Ectodermal cell (in vitro differentiated cells): ENCODE data around the gene MRPS10.
"Not testable (repeated sequence)": the region's sequence is repeated elsewhere in the genome, so short reads cannot be mapped to it uniquely, and the experiment has no call there.

ENCODE experiments used
- H3K27ac ChIP-seq: 2 replicates; pipeline ENCODE4 v1.7.0; 2013; ENCODE audit warnings: mild to moderate bottlenecking, low read depth, low read length; ENCODE audit not compliant: insufficient read depth, poor library complexity, severe bottlenecking
- H3K27me3 ChIP-seq: 2 replicates; pipeline ENCODE4 v1.7.0; 2013; ENCODE audit warnings: mild to moderate bottlenecking, low read length; ENCODE audit not compliant: insufficient read depth, control insufficient read depth, poor library complexity, severe bottlenecking
- H3K36me3 ChIP-seq: one replicate; pipeline ENCODE4 v1.7.0; 2013; ENCODE audit warnings: low read length; ENCODE audit not compliant: control insufficient read depth, insufficient read depth
- H3K4me1 ChIP-seq: one replicate; pipeline ENCODE4 v1.7.0; 2013; ENCODE audit warnings: low read length; ENCODE audit not compliant: control insufficient read depth, insufficient read depth
- H3K4me3 ChIP-seq: 2 replicates; pipeline ENCODE4 v1.7.0; 2013; ENCODE audit warnings: low read depth, low read length, control low read depth; ENCODE audit not compliant: insufficient read depth
- H3K9me3 ChIP-seq: 2 replicates; pipeline ENCODE4 v1.7.0; 2013; ENCODE audit warnings: mild to moderate bottlenecking, low read length, moderate library complexity; ENCODE audit not compliant: control insufficient read depth
- WGBS, 2 experiments: methylation state at CpG; one replicate each; pipeline ENCODE4 v1.1.7; 2013; ENCODE audit warnings: missing lambda C conversion rate in 2 of 2; 5-methylcytosine and 5-hydroxymethylcytosine counted together

Gene MRPS10

GRCh38 chr6:42182101-42182500 lies 35.6 kb downstream of the MRPS10 start:
- Histone ChIP-seq H3K4me1 (peaks cover 14% of the 10 kb centered on the region), H3K4me3 (no peak overlapping the region), H3K27ac (no peak overlapping the region), H3K9me3 (no peaks in the 10 kb centered on the region), H3K36me3 (no peaks in the 10 kb centered on the region), H3K27me3 (no peaks in the 10 kb centered on the region)
- WGBS, 2 experiments, result 94 to 97% methylated on average over 4 to 5 of the region's 5 CpGs

- H3K36me3 ChIP-seq, result no peaks in the 10 kb centered on the region
- WGBS, 2 experiments, result 90% methylated on average over 3 of the region's 3 CpGs
- H3K4me3 ChIP-seq, result no peak overlapping the region
- no peaks in the 10 kb centered on the region for H3K27me3 ChIP-seq
- peaks cover 6% of the 10 kb centered on the region for H3K4me1 ChIP-seq
- no peak overlapping the region for H3K27ac ChIP-seq
- no peaks in the 10 kb centered on the region for H3K9me3 ChIP-seq
These were observed 37.7 kb downstream of the MRPS10 start for GRCh38 chr6:42179945-42180313.

- H3K9me3 ChIP-seq, result no peaks in the 10 kb centered on the region
- no peaks in the 10 kb centered on the region for H3K27me3 ChIP-seq
- no peak overlapping the region for H3K27ac ChIP-seq
- 91 to 92% methylated on average over 20 of the region's 20 CpGs for WGBS, 2 experiments
- no peak overlapping the region for H3K4me3 ChIP-seq
- H3K36me3 ChIP-seq, result no peaks in the 10 kb centered on the region
- H3K4me1 ChIP-seq, result peaks cover 6% of the 10 kb centered on the region
These were observed 38.3 kb downstream of the MRPS10 start for GRCh38 chr6:42179261-42179944.

GRCh38 chr6:42177514-42178364 lies 39.9 kb downstream of the MRPS10 start:
- H3K36me3 ChIP-seq, result no peaks in the 10 kb centered on the region
- no peaks in the 10 kb centered on the region for H3K27me3 ChIP-seq
- H3K9me3 ChIP-seq, result no peaks in the 10 kb centered on the region
- WGBS, 2 experiments, result 10 to 11% methylated on average over 27 of the region's 27 CpGs
- no peak overlapping the region for H3K27ac ChIP-seq
- peaks cover 6% of the 10 kb centered on the region for H3K4me1 ChIP-seq
- peak overlapping the region; percentile 41 for H3K4me3 ChIP-seq

GRCh38 chr6:42176981-42177380 lies 40.7 kb downstream of the MRPS10 start:
- no peak overlapping the region for H3K4me3 ChIP-seq
- H3K27ac ChIP-seq, result no peak overlapping the region
- no peaks in the 10 kb centered on the region for H3K36me3 ChIP-seq
- H3K27me3 ChIP-seq, result no peaks in the 10 kb centered on the region
- peaks cover 6% of the 10 kb centered on the region for H3K4me1 ChIP-seq
- no peaks in the 10 kb centered on the region for H3K9me3 ChIP-seq

- Histone ChIP-seq H3K27me3 (no peaks in the 10 kb centered on the region), H3K27ac (no peak overlapping the region), H3K4me1 (peaks cover 6% of the 10 kb centered on the region), H3K4me3 (no peak overlapping the region), H3K36me3 (no peaks in the 10 kb centered on the region), H3K9me3 (no peaks in the 10 kb centered on the region)
- WGBS, 2 experiments, result 77 to 81% methylated on average over 5 of the region's 5 CpGs
These were observed 41.8 kb downstream of the MRPS10 start for GRCh38 chr6:42175860-42176259.

- Histone ChIP-seq H3K27ac (no peak within 1 kb of the TSS), H3K4me1 (peaks cover 6% of the 10 kb centered on the region), H3K36me3 (no peaks in the 10 kb centered on the region), H3K4me3 (no peak within 1 kb of the TSS), H3K9me3 (no peaks in the 10 kb centered on the region), H3K27me3 (no peaks in the 10 kb centered on the region)
- 60 to 68% methylated on average over 2 of the region's 2 CpGs for WGBS, 2 experiments
These were observed 44.6 kb downstream of the MRPS10 start, which contains the start of gene GUCA1A for GRCh38 chr6:42173101-42173500. GUCA1A (plus strand) TSS chr6:42173364; CDS start chr6:42173614, 250 bp downstream.

- H3K27ac ChIP-seq, result no peak overlapping the region
- no peak overlapping the region for H3K4me3 ChIP-seq
- H3K36me3 ChIP-seq, result no peaks in the 10 kb centered on the region
- no peaks in the 10 kb centered on the region for H3K9me3 ChIP-seq
- H3K4me1 ChIP-seq, result no peaks in the 10 kb centered on the region
- 93 to 95% methylated on average over 7 of the region's 7 CpGs for WGBS, 2 experiments
- H3K27me3 ChIP-seq, result no peaks in the 10 kb centered on the region
These were observed 45.7 kb downstream of the MRPS10 start for GRCh38 chr6:42171813-42172581.

- H3K27ac ChIP-seq, H3K9me3 ChIP-seq, H3K27me3 ChIP-seq, H3K4me1 ChIP-seq, H3K36me3 ChIP-seq, H3K4me3 ChIP-seq: not testable (repeated sequence)
- WGBS, 2 experiments, result 50 to 80% methylated on average over 1 to 2 of the region's 2 CpGs
These were observed 47.9 kb downstream of the MRPS10 start for GRCh38 chr6:42169780-42170179.

GRCh38 chr6:42168650-42169049 lies 49.0 kb downstream of the MRPS10 start:
- H3K4me3 ChIP-seq, result no peak overlapping the region
- 91 to 92% methylated on average over 6 of the region's 6 CpGs for whole genome bisulfite sequencing, 2 experiments
- H3K9me3 ChIP-seq, result no peaks in the 10 kb centered on the region
- H3K36me3 ChIP-seq, result no peaks in the 10 kb centered on the region
- H3K27me3 ChIP-seq, result no peaks in the 10 kb centered on the region
- no peak overlapping the region for H3K27ac ChIP-seq
- H3K4me1 ChIP-seq, result no peaks in the 10 kb centered on the region
